Fibroblast of peridontal ligament (primary cell): ENCODE measurements around the gene GABRB3.
"Not testable (repeated sequence)": the region's sequence is repeated elsewhere in the genome, so short reads cannot be mapped to it uniquely, and the experiment has no call there.

Experiments used
- DNase-seq: peaks from one replicate; pipeline ENCODE4 v3.0.0-alpha.2; 2010; ENCODE audit errors: extremely low read depth

Gene GABRB3

GRCh38 chr15:26736502-26737248, 36.2 kb downstream of the GABRB3 start:
- DNase-seq, result no peak

DNA sequence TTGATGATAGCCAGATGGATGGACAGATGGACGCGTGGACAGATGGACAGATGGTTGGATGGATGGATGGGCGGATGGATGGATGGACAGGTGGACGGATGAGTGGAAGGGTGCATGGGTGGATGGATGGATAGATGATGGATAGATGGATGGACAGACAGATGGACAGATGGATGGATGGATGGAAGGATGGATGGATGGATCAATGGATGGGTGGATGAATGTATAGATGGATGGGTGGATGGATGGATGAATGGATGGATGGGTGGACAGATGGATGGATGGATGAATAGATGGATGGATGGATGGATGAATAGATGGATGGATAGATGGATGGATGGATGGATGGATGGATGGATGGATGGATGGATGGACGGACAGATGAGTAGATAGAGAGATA, 40.9 kb downstream of the GABRB3 start:
- DNase-seq, result no peak

DNA sequence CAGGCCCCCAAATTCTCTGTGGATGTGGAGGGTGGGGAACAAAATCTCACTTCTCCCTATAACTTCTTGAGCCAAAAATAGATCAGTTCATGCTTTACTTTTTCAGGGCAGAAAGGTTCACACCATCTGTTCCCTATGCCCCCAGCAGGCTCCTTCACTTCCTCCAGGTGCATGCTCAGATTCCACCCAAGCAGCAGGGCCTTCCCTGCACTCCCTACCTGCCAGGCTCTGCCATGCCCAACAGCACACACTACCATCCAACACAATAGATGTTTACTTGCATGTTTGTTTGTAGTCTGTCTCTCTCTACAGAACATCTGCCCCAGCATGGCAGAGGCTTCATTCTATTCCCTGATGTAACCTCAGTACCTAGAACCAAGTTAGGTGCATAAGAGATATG, 43.3 kb downstream of the GABRB3 start:
- no peak for DNase-seq

- no peak for DNase-seq
Measured at GRCh38 chr15:26729030-26729429, 43.8 kb downstream of the GABRB3 start.

- DNase-seq, result no peak
Measured at GRCh38 chr15:26724381-26725150, 48.3 kb downstream of the GABRB3 start.

DNA sequence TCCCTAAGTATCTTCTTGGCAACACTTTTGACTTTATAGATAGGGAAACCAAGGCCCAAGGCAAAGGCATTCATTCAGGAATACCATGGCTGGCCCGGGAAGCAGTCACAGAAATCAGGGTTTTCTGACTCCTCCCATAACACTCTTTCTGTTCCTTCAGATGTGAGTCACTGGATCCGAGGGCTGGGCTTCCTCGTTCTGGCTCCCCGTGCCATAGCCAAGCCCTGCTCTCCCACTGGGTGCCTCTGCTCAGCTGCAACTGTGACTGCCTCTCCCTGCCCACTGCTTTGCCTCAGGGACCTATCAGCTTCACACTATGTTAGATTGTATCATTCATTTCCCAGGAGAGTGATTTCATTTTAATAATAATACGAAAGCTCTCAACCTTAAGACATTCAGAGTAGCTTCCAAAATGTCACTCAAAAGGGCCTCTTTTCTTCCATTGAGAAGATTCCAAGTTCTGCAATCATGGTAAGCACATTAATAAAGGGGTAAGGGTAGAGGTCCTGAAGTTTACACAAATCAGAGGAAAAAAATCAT, 50.2 kb downstream of the GABRB3 start:
- DNase-seq, result no peak

GRCh38 chr15:26721232-26721967, 51.5 kb downstream of the GABRB3 start:
- no peak for DNase-seq

- no peak for DNase-seq
Measured at GRCh38 chr15:26720546-26720945, 52.3 kb downstream of the GABRB3 start.

DNA sequence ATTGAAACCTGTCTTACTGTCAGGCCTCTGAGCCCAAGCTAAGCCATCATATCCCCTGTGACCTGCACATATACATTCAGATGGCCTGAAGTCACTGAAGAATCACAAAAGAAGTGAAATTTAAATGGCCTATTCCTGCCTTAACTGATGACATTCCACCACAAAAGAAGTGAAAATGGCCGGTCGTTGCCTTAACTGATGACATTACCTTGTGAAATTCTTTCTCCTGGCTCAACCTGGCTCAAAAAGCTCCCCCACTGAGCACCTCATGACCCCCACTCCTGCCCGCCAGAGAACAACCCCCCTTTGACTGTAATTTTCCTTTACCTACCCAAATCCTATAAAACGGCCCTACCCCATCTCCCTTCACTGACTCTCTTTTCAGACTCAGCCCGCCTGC, 53.0 kb downstream of the GABRB3 start:
- not testable (repeated sequence) for DNase-seq

DNA sequence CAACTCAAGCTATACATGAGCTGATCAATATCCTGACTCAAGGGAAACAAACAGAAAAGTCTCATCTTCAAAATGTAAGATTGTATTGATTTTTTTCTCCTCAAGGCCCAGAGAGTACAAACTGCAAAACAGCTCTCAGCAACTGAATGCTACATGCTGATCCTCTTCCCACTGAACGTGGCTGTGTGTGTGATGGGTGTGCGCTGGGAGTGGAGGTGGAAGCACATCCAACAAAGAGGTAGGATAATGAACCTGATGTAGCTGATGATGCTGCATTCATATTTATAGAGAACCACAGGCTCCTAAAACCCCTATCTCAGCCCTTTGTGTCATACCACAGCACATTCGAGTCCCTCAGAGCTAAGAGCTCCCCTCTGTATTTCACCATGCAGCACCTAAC, 56.8 kb downstream of the GABRB3 start:
- DNase-seq, result no peak

DNA sequence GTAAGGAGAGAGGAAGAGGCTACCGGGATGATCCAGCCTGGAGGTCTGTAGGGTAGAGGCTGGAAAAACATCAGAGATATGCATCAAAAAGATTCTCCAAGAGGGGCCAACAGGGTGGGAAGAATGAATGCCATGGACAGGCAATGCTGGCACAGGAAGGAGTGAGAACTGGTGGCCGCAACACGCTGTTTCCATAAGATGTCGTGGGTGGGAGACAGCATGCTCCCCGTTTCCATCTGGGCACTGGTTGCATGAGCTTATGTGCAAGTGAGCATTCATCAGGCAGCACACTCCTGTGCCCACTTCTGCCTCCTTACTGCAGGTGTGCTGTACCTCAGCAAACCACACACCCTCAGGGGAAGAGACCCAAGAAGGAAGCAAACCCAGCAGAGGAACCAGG, 59.4 kb downstream of the GABRB3 start:
- no peak for DNase-seq

- DNase-seq, result no peak
Measured at GRCh38 chr15:26712335-26712734, 60.5 kb downstream of the GABRB3 start.

GRCh38 chr15:26711445-26711844, 61.4 kb downstream of the GABRB3 start:
- no peak for DNase-seq

DNA sequence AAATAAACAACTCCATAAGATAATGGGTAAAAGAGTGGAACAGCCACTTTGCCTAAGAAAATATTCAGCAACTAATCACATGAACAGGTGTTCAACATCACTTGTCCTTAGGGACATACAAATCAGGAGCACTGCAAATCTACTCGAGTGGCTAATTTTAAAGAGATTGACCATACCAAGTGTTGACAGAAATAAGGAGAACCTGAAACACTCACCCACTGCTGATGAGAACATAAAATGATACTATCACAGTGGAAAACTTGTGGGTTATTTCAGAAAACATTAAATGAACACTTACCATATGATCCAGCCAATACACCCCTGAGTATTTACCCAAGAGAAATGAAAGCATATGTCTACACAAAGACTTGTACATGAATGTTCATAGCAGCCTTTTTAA, 70.5 kb downstream of the GABRB3 start:
- DNase-seq, result no peak

GRCh38 chr15:26698555-26698954, 74.3 kb downstream of the GABRB3 start:
- no peak for DNase-seq

- no peak for DNase-seq
Measured at GRCh38 chr15:26697913-26698312, 75.0 kb downstream of the GABRB3 start.

DNA sequence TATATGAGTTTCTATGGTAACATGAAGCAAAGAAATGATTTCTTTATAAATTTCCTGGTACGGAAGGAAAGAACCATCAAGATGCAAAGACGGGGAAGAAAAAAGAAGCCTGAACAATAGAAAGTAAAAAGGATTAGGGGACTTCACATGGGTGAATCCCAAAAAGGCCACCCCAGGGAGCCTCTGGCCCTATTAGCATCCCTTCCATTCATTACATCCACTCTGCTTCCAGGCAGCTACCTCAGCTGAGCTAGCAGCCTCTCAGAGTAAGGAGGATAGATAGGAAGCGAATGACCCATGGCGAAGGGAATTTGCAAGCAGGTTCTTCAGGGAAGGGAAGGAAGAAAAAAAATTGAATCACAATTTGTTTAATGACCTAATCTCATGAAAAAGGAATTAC, 81.6 kb downstream of the GABRB3 start:
- no peak for DNase-seq

GRCh38 chr15:26690778-26691177, 82.1 kb downstream of the GABRB3 start:
- no peak for DNase-seq

- no peak for DNase-seq
Measured at GRCh38 chr15:26689462-26689861, 83.4 kb downstream of the GABRB3 start.

GRCh38 chr15:26686547-26687187, 86.2 kb downstream of the GABRB3 start:
- DNase-seq, result no peak

DNA sequence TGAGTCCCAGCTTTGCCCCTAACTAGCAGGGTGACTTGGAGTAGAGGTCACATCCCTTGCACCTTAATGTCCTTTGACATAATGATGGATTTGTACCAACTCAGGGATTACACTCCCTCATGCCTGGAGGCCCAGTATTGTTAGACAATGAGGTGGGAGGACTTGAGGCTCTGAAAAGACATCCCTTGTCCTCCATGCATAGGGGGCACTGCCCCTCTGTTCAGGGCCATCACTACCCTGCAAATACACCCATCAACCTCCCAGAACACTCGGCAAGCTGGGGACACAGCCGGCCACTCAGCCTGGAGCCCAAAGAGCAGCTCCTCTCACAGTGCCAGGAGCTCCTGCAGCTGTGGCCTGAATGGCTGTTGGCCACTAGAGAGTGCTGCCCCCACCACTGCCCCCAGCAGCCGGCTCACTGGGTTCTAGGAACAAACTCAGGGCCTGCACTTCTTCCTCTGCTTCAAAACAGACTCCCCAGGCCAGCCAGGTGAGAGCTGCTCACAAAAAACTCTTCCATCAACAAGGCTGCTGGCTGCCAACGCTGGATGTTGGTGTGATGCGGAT, 90.2 kb downstream of the GABRB3 start:
- no peak for DNase-seq

GRCh38 chr15:26679927-26680326, 92.9 kb downstream of the GABRB3 start:
- no peak for DNase-seq
